ENCODE data around the gene SLC2A3. TPM values are rescaled to one million over a fixed set of nuclear protein-coding genes. Genes with fewer than 3 reads are reported as not detected.
"Not testable (repeated sequence)": the region's sequence is repeated elsewhere in the genome, so short reads cannot be mapped to it uniquely, and the experiment has no call there.

The SLC2A3 gene
- total RNA-seq, 1 donor from 2014 or later: 186 TPM

- no peak for TF ChIP-seq CTCF (IDR thresholded peaks at IDR 0.05; ENCODE audit: unreplicated experiment)
- DNase-seq (ENCODE audit: low spot score in 2 of 2, unreplicated experiment in 2 of 2): no peak
- H3K4me1 Mint-ChIP-seq: peaks cover 20% of the 10 kb centered on the region
- peaks cover 49% of the 10 kb centered on the region for H3K36me3 Mint-ChIP-seq
- no peak overlapping the region for H3K4me3 Mint-ChIP-seq
- no peak overlapping the region for H3K27ac Mint-ChIP-seq
- H3K27me3 Mint-ChIP-seq (ENCODE audit: low read depth): no peaks in the 10 kb centered on the region
- H3K9me3 Mint-ChIP-seq: no peaks in the 10 kb centered on the region
Observed at GRCh38 chr12:7923241-7924236, 12.4 kb downstream of the SLC2A3 start.

- peaks cover 16% of the 10 kb centered on the region for H3K4me1 Mint-ChIP-seq
- H3K27ac Mint-ChIP-seq: peak overlapping the region; percentile 72
- H3K36me3 Mint-ChIP-seq: peaks cover 39% of the 10 kb centered on the region
- not testable (repeated sequence) for DNase-seq (ENCODE audit: low spot score in 2 of 2, unreplicated experiment in 2 of 2); H3K4me3 Mint-ChIP-seq; H3K9me3 Mint-ChIP-seq; H3K27me3 Mint-ChIP-seq (ENCODE audit: low read depth)
Observed at GRCh38 chr12:7921181-7921580, 14.8 kb downstream of the SLC2A3 start.

GRCh38 chr12:7918268-7918590 is 17.8 kb downstream of the SLC2A3 start:
- Mint-ChIP-seq H3K4me1 (peaks cover 14% of the 10 kb centered on the region), H3K36me3 (peaks cover 29% of the 10 kb centered on the region)
- not testable (repeated sequence) for DNase-seq (ENCODE audit: low spot score in 2 of 2, unreplicated experiment in 2 of 2); H3K4me3 Mint-ChIP-seq; H3K27me3 Mint-ChIP-seq (ENCODE audit: low read depth); H3K9me3 Mint-ChIP-seq; H3K27ac Mint-ChIP-seq

- no peak for TF ChIP-seq CTCF (IDR thresholded peaks at IDR 0.05; ENCODE audit: unreplicated experiment)
- no peak for DNase-seq (ENCODE audit: low spot score in 2 of 2, unreplicated experiment in 2 of 2)
- Mint-ChIP-seq H3K36me3 (peaks cover 27% of the 10 kb centered on the region), H3K27me3 (ENCODE audit: low read depth) (no peaks in the 10 kb centered on the region), H3K27ac (peak overlapping the region; percentile 7), H3K4me3 (no peak overlapping the region), H3K4me1 (peaks cover 18% of the 10 kb centered on the region), H3K9me3 (no peaks in the 10 kb centered on the region)
Observed at GRCh38 chr12:7917392-7918267, 18.4 kb downstream of the SLC2A3 start.

GRCh38 chr12:7916936-7917335 is 19.1 kb downstream of the SLC2A3 start:
- H3K27ac Mint-ChIP-seq: no peak overlapping the region
- H3K4me3 Mint-ChIP-seq: no peak overlapping the region
- no peaks in the 10 kb centered on the region for H3K27me3 Mint-ChIP-seq (ENCODE audit: low read depth)
- peaks cover 24% of the 10 kb centered on the region for H3K36me3 Mint-ChIP-seq
- TF ChIP-seq CTCF (IDR thresholded peaks at IDR 0.05; ENCODE audit: unreplicated experiment): no peak
- no peaks in the 10 kb centered on the region for H3K9me3 Mint-ChIP-seq
- H3K4me1 Mint-ChIP-seq: peaks cover 18% of the 10 kb centered on the region
- no peak for DNase-seq (ENCODE audit: low spot score in 2 of 2, unreplicated experiment in 2 of 2)

GRCh38 chr12:7915661-7916403 is 20.2 kb downstream of the SLC2A3 start:
- Mint-ChIP-seq H3K4me1 (peaks cover 14% of the 10 kb centered on the region), H3K4me3 (no peak overlapping the region), H3K9me3 (no peaks in the 10 kb centered on the region), H3K36me3 (peaks cover 16% of the 10 kb centered on the region), H3K27ac (no peak overlapping the region), H3K27me3 (ENCODE audit: low read depth) (no peaks in the 10 kb centered on the region)
- no peak for DNase-seq (ENCODE audit: low spot score in 2 of 2, unreplicated experiment in 2 of 2)
- TF ChIP-seq CTCF (IDR thresholded peaks at IDR 0.05; ENCODE audit: unreplicated experiment): no peak

- H3K27me3 Mint-ChIP-seq (ENCODE audit: low read depth); H3K27ac Mint-ChIP-seq; DNase-seq (ENCODE audit: low spot score in 2 of 2, unreplicated experiment in 2 of 2); H3K9me3 Mint-ChIP-seq; H3K36me3 Mint-ChIP-seq; H3K4me3 Mint-ChIP-seq: not testable (repeated sequence)
- peaks cover 15% of the 10 kb centered on the region for H3K4me1 Mint-ChIP-seq
Observed at GRCh38 chr12:7910106-7910505, 25.9 kb downstream of the SLC2A3 start.

Data from mesothelial cell of epicardium (in vitro differentiated cells).